Measurements from ENCODE around the gene KIF7.

GRCh38 chr15:89654301-89654761, 936 bp downstream of the KIF7 start:
- no peak for TF ChIP-seq POLR2AphosphoS5 (IDR thresholded peaks at IDR 0.05; ENCODE audit: low read length)
- TF ChIP-seq, protein P1, sequence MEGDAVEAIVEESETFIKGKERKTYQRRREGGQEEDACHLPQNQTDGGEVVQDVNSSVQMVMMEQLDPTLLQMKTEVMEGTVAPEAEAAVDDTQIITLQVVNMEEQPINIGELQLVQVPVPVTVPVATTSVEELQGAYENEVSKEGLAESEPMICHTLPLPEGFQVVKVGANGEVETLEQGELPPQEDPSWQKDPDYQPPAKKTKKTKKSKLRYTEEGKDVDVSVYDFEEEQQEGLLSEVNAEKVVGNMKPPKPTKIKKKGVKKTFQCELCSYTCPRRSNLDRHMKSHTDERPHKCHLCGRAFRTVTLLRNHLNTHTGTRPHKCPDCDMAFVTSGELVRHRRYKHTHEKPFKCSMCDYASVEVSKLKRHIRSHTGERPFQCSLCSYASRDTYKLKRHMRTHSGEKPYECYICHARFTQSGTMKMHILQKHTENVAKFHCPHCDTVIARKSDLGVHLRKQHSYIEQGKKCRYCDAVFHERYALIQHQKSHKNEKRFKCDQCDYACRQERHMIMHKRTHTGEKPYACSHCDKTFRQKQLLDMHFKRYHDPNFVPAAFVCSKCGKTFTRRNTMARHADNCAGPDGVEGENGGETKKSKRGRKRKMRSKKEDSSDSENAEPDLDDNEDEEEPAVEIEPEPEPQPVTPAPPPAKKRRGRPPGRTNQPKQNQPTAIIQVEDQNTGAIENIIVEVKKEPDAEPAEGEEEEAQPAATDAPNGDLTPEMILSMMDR (IDR thresholded peaks at IDR 0.05 in 2 of 3, conservative IDR thresholded peaks at IDR 0.05 in 1 of 3; ENCODE audit: control insufficient read depth in 2 of 3, extremely low read depth in 1 of 3, insufficient read depth in 1 of 3, low read depth in 3 of 3, low read length in 3 of 3), result no peak

All from GM12878 (cell line).